GM19463 (cell line): ENCODE results near the gene MORN5.

Experiments used
- ATAC-seq: cut with Tn5 transposase; IDR thresholded peaks from one replicate; pipeline ENCODE4 v1.9.1; 2021; ENCODE audit warnings: mild to moderate bottlenecking, moderate library complexity; ENCODE audit not compliant: unreplicated experiment

Gene MORN5

DNA sequence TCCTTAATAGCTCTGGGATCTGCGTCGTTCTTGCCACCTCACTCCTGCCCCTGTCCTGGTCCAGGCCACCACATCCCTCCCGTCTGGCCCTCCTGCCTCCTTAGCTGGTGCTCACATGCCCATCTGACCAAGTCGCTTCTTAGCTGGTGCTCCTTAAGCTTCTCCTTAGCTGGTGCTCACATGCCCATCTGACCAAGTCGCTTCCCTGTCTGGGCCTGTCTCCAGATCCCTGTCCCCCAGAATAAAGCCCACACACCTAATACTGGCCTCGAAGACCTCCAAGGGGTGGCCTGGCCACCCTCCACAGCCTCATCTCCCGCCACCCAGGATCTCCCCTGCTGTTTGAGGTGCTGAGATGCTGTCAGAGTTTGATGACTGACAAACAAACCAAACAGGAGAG, 35.2 kb upstream of the MORN5 start:
- no peak for ATAC-seq

DNA sequence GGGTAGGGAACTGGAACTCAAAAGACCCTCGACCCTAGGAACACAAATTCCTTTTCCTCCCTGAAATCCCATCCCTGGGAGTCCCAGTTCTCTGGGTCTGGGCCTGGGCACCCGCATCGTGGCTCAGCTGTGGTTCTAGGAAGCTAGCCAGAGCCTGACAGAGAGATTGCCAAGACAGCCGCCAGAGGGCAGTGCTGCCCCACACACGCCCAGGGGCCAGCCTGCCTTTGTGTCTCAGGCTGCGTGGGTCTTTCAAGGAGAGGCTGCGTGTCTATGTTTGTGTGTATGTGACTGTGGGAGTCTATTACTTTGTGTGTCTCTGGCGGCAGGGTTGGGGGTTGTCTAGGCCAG, 34.6 kb upstream of the MORN5 start:
- peak; percentile 70 for ATAC-seq

DNA sequence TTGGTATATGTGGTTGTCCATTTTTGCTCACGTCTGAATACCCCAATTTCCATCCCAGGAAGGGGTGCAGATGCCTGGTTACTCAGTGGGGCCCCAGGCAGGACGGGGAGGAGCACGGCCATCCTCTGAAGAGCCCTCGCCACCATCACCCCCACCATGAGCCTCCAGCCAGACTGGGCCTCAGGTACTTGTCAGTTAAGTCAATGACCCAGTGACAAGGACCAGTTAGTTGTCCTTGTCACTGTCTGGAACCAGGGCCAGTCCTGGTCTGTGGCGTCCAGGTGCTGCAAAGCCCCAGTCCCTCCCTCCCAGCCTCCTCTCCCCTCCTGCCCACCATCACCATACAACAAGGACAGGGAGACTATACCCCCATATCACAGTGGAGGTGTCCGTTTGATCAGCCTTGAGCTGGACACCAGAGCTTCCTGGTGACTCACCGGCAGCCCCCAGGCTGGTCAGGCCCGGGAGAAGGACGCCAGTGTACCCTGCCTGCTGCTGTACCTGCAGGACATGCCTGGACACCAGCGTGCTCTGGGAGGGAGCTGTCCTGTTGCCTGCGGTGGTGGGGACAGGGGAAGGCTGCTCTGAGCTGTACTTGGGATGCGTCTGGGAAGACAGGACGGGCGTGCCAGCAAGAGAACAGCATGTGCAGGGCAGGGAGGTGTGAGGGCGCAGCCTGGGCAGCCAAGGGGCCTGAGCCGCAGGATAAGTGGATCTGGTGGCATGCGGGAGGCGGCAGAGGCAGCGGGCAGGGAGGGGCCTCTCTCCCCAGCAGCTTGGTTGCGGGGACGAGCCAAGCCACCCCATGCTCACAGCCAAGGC, 34.0 kb upstream of the MORN5 start:
- ATAC-seq, result no peak

- no peak for ATAC-seq
These were observed 33.1 kb upstream of the MORN5 start for GRCh38 chr9:122126331-122127261.

- no peak for ATAC-seq
These were observed 32.3 kb upstream of the MORN5 start for GRCh38 chr9:122127396-122127798.

- ATAC-seq, result no peak
These were observed 31.4 kb upstream of the MORN5 start for GRCh38 chr9:122128007-122128968.

DNA sequence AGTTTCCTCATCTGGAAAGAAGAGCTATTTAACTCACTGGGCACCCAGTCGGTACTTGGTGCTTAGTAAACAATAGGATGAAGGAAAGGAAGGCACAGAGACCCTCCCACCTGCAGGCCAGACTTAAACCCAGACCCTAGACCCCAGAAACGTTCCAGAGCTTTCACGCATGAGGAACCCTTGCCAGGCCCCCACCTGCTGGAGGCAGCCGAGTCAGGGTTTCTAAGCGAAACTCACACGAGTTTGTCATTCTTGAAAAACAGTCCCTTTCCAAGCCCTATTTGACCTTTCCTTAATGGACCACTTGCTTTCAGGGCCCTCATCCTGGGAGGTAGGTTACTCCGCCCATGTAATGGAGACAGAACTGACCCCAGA, 30.8 kb upstream of the MORN5 start:
- no peak for ATAC-seq

DNA sequence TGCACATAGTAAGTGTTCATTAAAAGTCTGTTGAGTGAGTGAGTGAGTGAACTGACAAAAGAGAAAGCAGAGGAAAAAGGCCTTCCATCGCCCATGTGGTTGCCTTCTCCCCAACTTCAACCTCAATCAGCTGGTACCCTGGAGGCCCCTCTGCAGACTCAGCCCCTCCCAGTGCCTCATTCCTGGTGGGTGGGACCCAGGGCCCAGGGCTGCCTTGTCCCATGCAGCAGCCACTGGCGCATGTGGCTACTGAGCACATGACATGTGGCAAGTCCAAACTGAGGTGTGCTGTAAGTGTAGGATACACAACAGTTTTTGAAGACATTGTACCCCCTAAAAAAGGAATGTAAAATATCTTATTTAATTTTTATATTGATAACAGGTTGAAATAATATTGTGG, 29.7 kb upstream of the MORN5 start:
- no peak for ATAC-seq

GRCh38 chr9:122130837-122131236, 28.9 kb upstream of the MORN5 start:
- ATAC-seq, result no peak

- ATAC-seq, result no peak
These were observed 28.2 kb upstream of the MORN5 start for GRCh38 chr9:122131401-122132001.

DNA sequence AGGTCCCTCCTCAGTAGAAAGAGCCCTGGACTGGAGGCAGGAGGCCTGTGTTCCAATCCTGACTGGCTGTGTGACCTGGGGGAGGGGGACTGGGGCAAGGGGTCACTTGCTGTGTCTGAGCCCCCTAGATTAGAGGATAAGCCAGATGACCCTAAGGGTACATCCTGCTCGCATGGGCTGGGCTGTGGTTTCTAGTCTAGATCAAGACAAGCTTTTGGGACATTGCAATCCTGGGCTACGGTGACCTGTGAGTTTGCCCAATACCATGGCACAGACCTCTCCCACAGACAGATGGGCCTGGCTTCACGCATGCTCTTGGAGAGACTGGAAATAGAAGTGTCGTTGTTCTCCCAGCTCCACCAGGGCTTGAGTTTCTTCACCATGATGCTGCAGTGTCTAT, 27.2 kb upstream of the MORN5 start:
- ATAC-seq, result no peak

GRCh38 chr9:122133263-122133983, 26.3 kb upstream of the MORN5 start:
- ATAC-seq, result no peak

DNA sequence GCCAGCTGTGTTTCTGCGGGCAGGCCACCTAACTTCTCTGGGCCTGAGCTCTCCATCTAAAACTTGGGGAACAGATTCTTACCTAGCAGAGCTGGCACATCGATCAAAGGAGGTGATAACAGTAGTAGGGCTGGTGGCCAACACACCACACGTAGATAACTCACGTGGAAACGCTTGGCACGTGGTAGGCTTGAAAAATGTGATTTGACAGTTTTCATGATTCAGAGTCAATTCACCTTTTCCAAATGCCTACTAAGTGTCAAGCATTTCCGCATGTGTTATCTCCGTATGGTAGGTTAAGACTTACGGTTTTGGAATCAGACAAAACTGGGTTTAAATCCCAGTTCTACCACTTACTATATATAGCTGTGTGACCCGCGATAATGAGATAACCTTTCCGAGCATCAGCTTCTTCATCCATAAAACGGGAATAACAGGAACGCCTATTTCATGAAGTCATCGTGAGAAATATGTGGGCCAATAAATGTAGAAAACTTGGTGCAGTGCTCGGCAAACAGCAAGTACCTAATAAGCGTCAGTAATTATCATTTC, 25.6 kb upstream of the MORN5 start:
- ATAC-seq, result no peak

GRCh38 chr9:122134822-122135528, 24.7 kb upstream of the MORN5 start:
- ATAC-seq, result no peak

- ATAC-seq, result no peak
These were observed 24.2 kb upstream of the MORN5 start for GRCh38 chr9:122135529-122135859.

GRCh38 chr9:122138560-122139268, 21.0 kb upstream of the MORN5 start:
- no peak for ATAC-seq

DNA sequence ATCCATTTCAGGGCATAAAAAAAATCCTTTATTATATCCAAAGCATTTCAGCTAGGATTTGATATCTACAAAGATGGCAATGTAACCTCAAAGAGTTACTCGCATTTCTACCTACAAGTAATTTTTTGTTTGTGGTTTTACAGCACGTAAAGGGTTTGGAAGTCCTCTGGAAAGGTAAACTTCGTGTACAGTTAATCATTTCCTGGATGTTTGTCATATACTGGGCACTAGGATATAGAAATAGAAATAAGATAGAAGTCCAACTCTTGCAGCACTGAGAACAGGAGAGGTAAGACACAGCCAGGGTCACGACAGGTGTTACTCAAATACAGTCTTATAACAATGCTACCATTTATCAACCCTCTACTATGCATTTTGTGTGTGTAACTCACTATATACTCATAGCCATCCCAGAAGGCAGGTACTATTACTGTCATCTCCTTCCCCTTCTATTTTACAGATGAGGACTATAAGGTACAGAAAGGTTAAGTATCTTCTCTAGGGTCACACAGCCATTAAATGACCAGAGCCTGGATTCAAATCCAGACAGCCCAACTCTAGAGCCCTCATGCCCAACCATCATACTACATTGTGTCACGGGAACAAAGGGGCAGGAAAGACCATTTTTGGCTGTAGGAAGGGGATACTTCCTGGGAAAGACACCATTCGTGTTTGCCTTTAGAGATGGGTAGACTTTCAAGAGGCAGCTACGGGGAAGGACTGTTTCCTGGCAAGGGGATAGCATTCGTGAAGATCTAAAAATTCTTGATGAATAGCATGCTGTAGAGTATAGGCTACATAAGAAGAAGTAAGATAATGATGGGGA, 19.1 kb upstream of the MORN5 start:
- ATAC-seq, result no peak

- ATAC-seq, result no peak
These were observed 18.0 kb upstream of the MORN5 start for GRCh38 chr9:122141671-122142070.
